OCI-LY7 (cell line): Measurements from ENCODE around the gene AFG1L. TPM values are rescaled to one million over a fixed set of nuclear protein-coding genes. Genes with fewer than 3 reads are reported as not detected.

Source experiments
- BruUV-seq: library from RNA; stranded (reverse); fragments of 400-500 nt; replicated peaks from 2 replicates; lab custom pipeline; 2021; lab: Mats Ljungman, UMichigan
- CTCF ChIA-PET: fragments of 300-600 bp; sonication (Branson Sonifier 250); formaldehyde crosslinking; loops from one replicate; lab custom pipeline; 2022; ENCODE audit warnings: antibody characterized with exemption; ENCODE audit not compliant: unreplicated experiment; lab: Charles Lee
- POLR2A ChIA-PET: fragments of 300-600 bp; sonication (Branson Sonifier 250); formaldehyde crosslinking; loops from one replicate; lab custom pipeline; 2022; ENCODE audit warnings: antibody characterized with exemption; lab: Charles Lee
- DNase-seq: peaks from one replicate; pipeline ENCODE4 v3.0.0-alpha.2; 2015; ENCODE audit warnings: low spot score
- H2AFZ ChIP-seq: fragments of 200-600 bp; sonication (generic), shearing (Covaris generic); 2 replicates; pipeline ENCODE4 v1.6.1; 2014; ENCODE audit warnings: mild to moderate bottlenecking, antibody characterized with exemption, low read length, moderate library complexity
- H3K27ac ChIP-seq: fragments of 200-600 bp; sonication (generic); 2 replicates; pipeline ENCODE4 v1.5.1; 2014; ENCODE audit warnings: mixed run types, low read depth, mild to moderate bottlenecking, moderate library complexity, low read length, inconsistent platforms; ENCODE audit not compliant: poor library complexity, severe bottlenecking
- H3K36me3 ChIP-seq: fragments of 200-600 bp; sonication (generic); 2 replicates; pipeline ENCODE4 v1.6.1; 2014; ENCODE audit warnings: mild to moderate bottlenecking, antibody characterized with exemption, low read length, moderate library complexity, mixed read lengths; ENCODE audit not compliant: insufficient read depth
- H3K4me1 ChIP-seq: fragments of 200-600 bp; sonication (generic); 2 replicates; pipeline ENCODE4 v1.5.1; 2014; ENCODE audit warnings: mild to moderate bottlenecking, low read length; ENCODE audit not compliant: insufficient read depth, poor library complexity, severe bottlenecking
- H3K4me2 ChIP-seq: fragments of 200-600 bp; sonication (generic); 2 replicates; pipeline ENCODE4 v1.6.1; 2014; ENCODE audit warnings: mild to moderate bottlenecking, low read length
- H3K4me3 ChIP-seq: fragments of 200-600 bp; sonication (generic); 2 replicates; pipeline ENCODE4 v1.5.1; 2014; ENCODE audit warnings: mild to moderate bottlenecking, low read depth, low read length; ENCODE audit not compliant: poor library complexity, severe bottlenecking
- H3K79me2 ChIP-seq: fragments of 200-600 bp; sonication (generic); 2 replicates; pipeline ENCODE4 v1.6.1; 2016; ENCODE audit warnings: low read depth, mild to moderate bottlenecking, low read length, moderate library complexity, mixed read lengths; ENCODE audit not compliant: insufficient read depth
- H3K9me2 ChIP-seq: fragments of 200-600 bp; sonication (generic); 2 replicates; pipeline ENCODE4 v1.6.1; 2016; ENCODE audit warnings: mild to moderate bottlenecking, low read length, mixed read lengths; ENCODE audit not compliant: insufficient read depth
- H3K9me3 ChIP-seq: fragments of 200-600 bp; sonication (generic); 2 replicates; pipeline ENCODE4 v1.6.1; 2014; ENCODE audit warnings: mild to moderate bottlenecking, mixed run types, low read length, mixed read lengths
- H4K20me1 ChIP-seq: fragments of 200-600 bp; sonication (generic); 2 replicates; pipeline ENCODE4 v1.6.1; 2014; ENCODE audit warnings: mild to moderate bottlenecking, antibody characterized with exemption, low read length, moderate library complexity, mixed read lengths; ENCODE audit not compliant: insufficient read depth
- EZH2phosphoT487 ChIP-seq: fragments of 200-600 bp; sonication (generic); IDR thresholded peaks from 2 replicates; pipeline ENCODE4 v1.6.1; 2018; ENCODE audit warnings: low read depth, borderline replicate concordance, mild to moderate bottlenecking, mixed run types, antibody characterized with exemption, low read length, moderate library complexity, mixed read lengths
- intact Hi-C: fragments of 100-400 bp; cut with micrococcal nuclease; formaldehyde crosslinking; loops from one replicate; pipeline ENCODE4 v1.10.0; 2022; ENCODE audit not compliant: unreplicated experiment
- total RNA-seq, 2 experiments: library from RNA; depleted of rRNA in 1 of 2; stranded (reverse); fragments of >200 nt in 1 of 2; shearing (Covaris generic) in 1 of 2; gene quantifications; 2 replicates each; pipeline ENCODE4 v1.2.3, GENCODE V29; 2014 to 2022
- TF ChIP-seq, protein P1 (sequence below): fragments of 200-600 bp; sonication (generic); conservative IDR thresholded peaks from 2 replicates; pipeline ENCODE4 v1.5.1; 2014; ENCODE audit warnings: mild to moderate bottlenecking, antibody characterized with exemption, low read length, moderate library complexity, mixed read lengths

Gene AFG1L
- total RNA-seq, 2 experiments from 2014 or later, result 8.9 to 9.0 TPM

DNA sequence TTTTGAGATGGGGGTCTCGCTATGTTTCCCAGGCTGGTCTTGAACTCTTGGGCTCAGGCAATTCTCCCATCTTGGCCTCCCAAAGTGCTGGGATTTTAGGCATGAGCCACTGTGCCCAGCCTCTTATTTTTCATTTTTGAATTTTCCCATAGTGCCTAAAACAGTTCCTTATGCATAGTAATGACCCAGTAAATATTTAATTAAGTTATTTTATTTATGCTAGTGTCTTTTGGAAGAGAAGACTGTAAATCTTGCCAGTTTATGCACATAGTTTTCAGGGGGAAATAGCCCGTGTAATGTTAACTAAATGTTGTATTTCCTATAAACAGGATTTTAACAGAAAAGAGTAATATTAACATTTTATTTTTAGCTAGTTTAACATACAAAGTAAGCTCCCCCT lies 60.3 kb downstream of the AFG1L start:
- Histone ChIP-seq H3K27ac (no peak overlapping the region), H4K20me1 (no peaks in the 10 kb centered on the region), H2AFZ (no peak overlapping the region), H3K79me2 (no peaks in the 10 kb centered on the region), H3K4me3 (no peak overlapping the region), H3K9me3 (no peaks in the 10 kb centered on the region), H3K4me1 (no peaks in the 10 kb centered on the region), H3K4me2 (no peak overlapping the region), H3K36me3 (no peaks in the 10 kb centered on the region), H3K9me2 (no peaks in the 10 kb centered on the region)
- no TSS peak for BruUV-seq
- no peak for DNase-seq
- TF ChIP-seq EZH2phosphoT487, result no peak
- TF ChIP-seq, protein P1, sequence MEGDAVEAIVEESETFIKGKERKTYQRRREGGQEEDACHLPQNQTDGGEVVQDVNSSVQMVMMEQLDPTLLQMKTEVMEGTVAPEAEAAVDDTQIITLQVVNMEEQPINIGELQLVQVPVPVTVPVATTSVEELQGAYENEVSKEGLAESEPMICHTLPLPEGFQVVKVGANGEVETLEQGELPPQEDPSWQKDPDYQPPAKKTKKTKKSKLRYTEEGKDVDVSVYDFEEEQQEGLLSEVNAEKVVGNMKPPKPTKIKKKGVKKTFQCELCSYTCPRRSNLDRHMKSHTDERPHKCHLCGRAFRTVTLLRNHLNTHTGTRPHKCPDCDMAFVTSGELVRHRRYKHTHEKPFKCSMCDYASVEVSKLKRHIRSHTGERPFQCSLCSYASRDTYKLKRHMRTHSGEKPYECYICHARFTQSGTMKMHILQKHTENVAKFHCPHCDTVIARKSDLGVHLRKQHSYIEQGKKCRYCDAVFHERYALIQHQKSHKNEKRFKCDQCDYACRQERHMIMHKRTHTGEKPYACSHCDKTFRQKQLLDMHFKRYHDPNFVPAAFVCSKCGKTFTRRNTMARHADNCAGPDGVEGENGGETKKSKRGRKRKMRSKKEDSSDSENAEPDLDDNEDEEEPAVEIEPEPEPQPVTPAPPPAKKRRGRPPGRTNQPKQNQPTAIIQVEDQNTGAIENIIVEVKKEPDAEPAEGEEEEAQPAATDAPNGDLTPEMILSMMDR, result no peak
- ChIA-PET CTCF (no interaction called here), POLR2A (interaction anchor here (0.6 to 1.4 kb wide), 5 partner anchors 9 to 636 kb away, joined by 3 to 6 read pairs (median 3); no protein-coding TSS in a partner anchor)
- intact Hi-C loops, result no loop called here

DNA sequence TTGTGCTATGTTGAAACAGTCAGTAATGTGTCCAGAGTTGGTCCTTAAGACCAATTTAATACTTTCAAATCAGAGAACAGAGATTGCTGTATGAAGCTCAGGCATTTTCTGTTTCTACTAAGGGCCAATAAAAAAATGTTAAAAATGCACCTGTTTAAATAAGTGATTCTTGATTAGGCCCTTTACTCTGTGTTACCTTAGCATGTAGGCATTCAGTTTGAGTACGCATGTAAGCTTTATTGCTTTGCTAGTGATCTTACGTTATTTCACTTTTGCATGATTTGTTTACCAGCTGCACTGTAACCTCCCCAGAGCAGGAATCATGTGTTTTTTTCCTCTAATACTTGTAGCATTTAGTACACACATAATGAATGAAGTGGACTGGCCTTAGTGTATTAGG lies 61.0 kb downstream of the AFG1L start:
- Histone ChIP-seq H3K9me2 (no peaks in the 10 kb centered on the region), H3K36me3 (no peaks in the 10 kb centered on the region), H3K9me3 (no peaks in the 10 kb centered on the region), H2AFZ (no peak overlapping the region), H3K4me3 (no peak overlapping the region), H4K20me1 (no peaks in the 10 kb centered on the region), H3K4me2 (no peak overlapping the region), H3K79me2 (no peaks in the 10 kb centered on the region), H3K27ac (no peak overlapping the region), H3K4me1 (no peaks in the 10 kb centered on the region)
- intact Hi-C loops, result no loop called here
- no TSS peak for BruUV-seq
- POLR2A ChIA-PET, result interaction anchor here (0.5 to 1.9 kb wide), 4 partner anchors 9 to 89 kb away, joined by 4 to 6 read pairs (median 4); no protein-coding TSS in a partner anchor
- DNase-seq, result no peak
- TF ChIP-seq, protein P1, result no peak
- TF ChIP-seq EZH2phosphoT487, result no peak
- CTCF ChIA-PET, result no interaction called here

DNA sequence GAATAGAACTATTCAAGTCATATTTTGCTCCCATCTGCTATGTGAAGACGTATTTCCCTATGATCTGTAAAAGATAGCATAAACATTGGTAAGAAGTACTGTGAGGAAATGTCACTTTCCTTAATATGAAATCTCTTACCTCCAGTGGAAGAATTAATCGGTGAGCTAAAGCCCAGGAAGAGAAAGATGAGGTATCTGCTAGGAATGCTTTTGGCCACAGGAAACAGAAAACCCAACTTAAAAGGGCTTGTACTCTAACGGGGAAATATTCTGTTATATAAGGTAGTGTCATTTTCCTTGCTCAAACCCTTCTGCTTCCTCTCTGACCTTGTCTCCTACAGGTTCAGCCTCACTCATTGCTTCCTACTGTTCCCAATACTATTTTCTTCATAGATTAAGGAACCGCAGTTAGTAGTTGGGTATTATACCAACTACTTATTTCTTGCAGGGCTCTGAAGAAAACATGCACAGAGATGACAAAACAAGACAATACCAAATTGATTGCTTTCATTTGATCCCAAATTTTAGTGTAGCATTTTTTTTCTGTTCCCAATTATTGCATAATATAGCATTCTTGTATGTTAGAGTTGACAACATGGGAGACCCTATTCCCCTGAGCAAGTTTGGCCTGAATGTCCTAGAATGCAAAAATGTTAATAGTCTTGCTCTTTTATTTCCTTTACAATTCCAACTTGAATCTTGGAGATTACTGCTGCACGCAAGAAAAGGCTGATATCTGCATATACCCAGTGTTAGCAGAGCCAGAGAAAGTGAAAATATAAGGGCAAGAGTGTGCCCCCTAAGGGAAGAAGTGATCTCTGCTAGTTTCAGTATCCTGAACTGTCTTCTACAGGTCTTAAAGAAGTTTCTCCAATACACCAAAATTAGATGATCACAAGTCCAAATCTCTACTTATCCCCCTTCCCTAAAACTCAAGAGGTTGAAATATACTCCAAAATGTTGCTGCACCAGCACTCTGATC lies 65.3 kb downstream of the AFG1L start:
- H3K79me2 ChIP-seq, result no peaks in the 10 kb centered on the region
- BruUV-seq, result no TSS peak
- H3K9me2 ChIP-seq, result no peaks in the 10 kb centered on the region
- POLR2A ChIA-PET, result no interaction called here
- no peaks in the 10 kb centered on the region for H3K4me1 ChIP-seq
- no peaks in the 10 kb centered on the region for H3K36me3 ChIP-seq
- intact Hi-C loops, result loop anchor here (5.0 kb wide), 1 partner anchor 108 kb away; no protein-coding TSS in a partner anchor
- H4K20me1 ChIP-seq, result no peaks in the 10 kb centered on the region
- H2AFZ ChIP-seq, result no peak overlapping the region
- DNase-seq, result peak; percentile 10
- no peak overlapping the region for H3K27ac ChIP-seq
- no peak overlapping the region for H3K4me2 ChIP-seq
- no peak overlapping the region for H3K4me3 ChIP-seq
- no peaks in the 10 kb centered on the region for H3K9me3 ChIP-seq
- no peak for TF ChIP-seq EZH2phosphoT487
- TF ChIP-seq, protein P1, result peak; percentile 67
- CTCF ChIA-PET, result no interaction called here
